CD4-positive, alpha-beta memory T cell (primary cell): ENCODE data around the gene EFNB3. TPM values are rescaled to one million over a fixed set of nuclear protein-coding genes. Genes with fewer than 3 reads are reported as not detected.
A peak's percentile ranks its signal among the peaks of the same experiment; 100 is the strongest.

Source experiments
- CTCF ChIA-PET: fragments of 350-600 bp; sonication (Branson Sonifier 250); formaldehyde crosslinking; loops from one replicate; lab custom pipeline; 2021; ENCODE audit warnings: inconsistent platforms; ENCODE audit not compliant: partially characterized antibody; lab: Charles Lee
- POLR2A ChIA-PET: fragments of 350-600 bp; sonication (Branson Sonifier 250); formaldehyde crosslinking; loops from one replicate; lab custom pipeline; 2021; ENCODE audit not compliant: partially characterized antibody; lab: Charles Lee
- DNase-seq, 5 donors: peaks; one replicate each; pipeline versions ENCODE4 v3.0.0 to v3.0.0-alpha.2; 2020 to 2022; ENCODE audit warnings: mixed read lengths in 1 of 5
- H3K27ac ChIP-seq: one replicate; pipeline ENCODE4 v1.7.0; 2013; ENCODE audit warnings: low read depth, low read length
- H3K27me3 ChIP-seq: 2 replicates; pipeline ENCODE4 v1.7.0; 2013; ENCODE audit warnings: mild to moderate bottlenecking, low read length, moderate library complexity; ENCODE audit not compliant: insufficient read depth
- H3K36me3 ChIP-seq: 2 replicates; pipeline ENCODE4 v1.7.0; 2013; ENCODE audit warnings: mild to moderate bottlenecking, low read length, moderate library complexity; ENCODE audit not compliant: insufficient read depth
- H3K4me1 ChIP-seq: 2 replicates; pipeline ENCODE4 v1.7.0; 2013; ENCODE audit warnings: mild to moderate bottlenecking, low read length, moderate library complexity; ENCODE audit not compliant: insufficient read depth
- H3K4me3 ChIP-seq, 2 donors: one replicate each; pipeline ENCODE4 v1.7.0; 2013; ENCODE audit warnings: low read length in 2 of 2, mild to moderate bottlenecking in 1 of 2
- H3K9me3 ChIP-seq, 2 donors: one replicate each; pipeline ENCODE4 v1.7.0; 2013; ENCODE audit warnings: low read length in 2 of 2, control low read depth in 1 of 2; ENCODE audit not compliant: control insufficient read depth in 1 of 2
- H3K27ac Mint-ChIP-seq, 7 donors: one replicate each; pipeline ENCODE4 v1.8.0; 2020 to 2021; ENCODE audit warnings: mixed read lengths in 7 of 7, mild to moderate bottlenecking in 6 of 7, inconsistent platforms in 3 of 7, moderate library complexity in 3 of 7
- H3K27me3 Mint-ChIP-seq, 2 donors: one replicate each; pipeline ENCODE4 v1.8.0; 2020 to 2021; ENCODE audit warnings: mixed read lengths in 2 of 2
- H3K36me3 Mint-ChIP-seq, 2 donors: one replicate each; pipeline ENCODE4 v1.8.0; 2020 to 2021; ENCODE audit warnings: mixed read lengths in 2 of 2, inconsistent platforms in 1 of 2, mild to moderate bottlenecking in 1 of 2
- H3K4me1 Mint-ChIP-seq, 4 donors: one replicate each; pipeline ENCODE4 v1.8.0; 2020 to 2021; ENCODE audit warnings: mixed read lengths in 4 of 4, mild to moderate bottlenecking in 1 of 4
- H3K4me3 Mint-ChIP-seq, 8 donors: one replicate each; pipeline ENCODE4 v1.8.0; 2020 to 2021; ENCODE audit warnings: mixed read lengths in 8 of 8, mild to moderate bottlenecking in 7 of 8, moderate library complexity in 6 of 8, inconsistent platforms in 3 of 8
- H3K9me3 Mint-ChIP-seq, 8 donors: one replicate each; pipeline ENCODE4 v1.8.0; 2020 to 2021; ENCODE audit warnings: mixed read lengths in 8 of 8, mild to moderate bottlenecking in 5 of 8, inconsistent platforms in 3 of 8, moderate library complexity in 1 of 8
- intact Hi-C: fragments of 100-400 bp; cut with micrococcal nuclease; formaldehyde crosslinking; loops from one replicate; pipeline ENCODE4 v1.15.1; 2023
- polyA plus RNA-seq, 2 donors: library from polyadenylated mRNA; unstranded; fragments of 300-500 nt; fragmentation: Illumina TruSeq; gene quantifications; one replicate each; pipeline ENCODE4 v1.2.3, GENCODE V29; 2021
- total RNA-seq, 2 experiments: library from RNA; stranded (reverse); gene quantifications; one replicate each; pipeline ENCODE4 v1.2.3, GENCODE V29; 2021

Gene EFNB3
- total and polyA plus RNA-seq, 4 experiments from 2014 or later = 0.09 to 0.11 TPM; not detected in 2

DNA sequence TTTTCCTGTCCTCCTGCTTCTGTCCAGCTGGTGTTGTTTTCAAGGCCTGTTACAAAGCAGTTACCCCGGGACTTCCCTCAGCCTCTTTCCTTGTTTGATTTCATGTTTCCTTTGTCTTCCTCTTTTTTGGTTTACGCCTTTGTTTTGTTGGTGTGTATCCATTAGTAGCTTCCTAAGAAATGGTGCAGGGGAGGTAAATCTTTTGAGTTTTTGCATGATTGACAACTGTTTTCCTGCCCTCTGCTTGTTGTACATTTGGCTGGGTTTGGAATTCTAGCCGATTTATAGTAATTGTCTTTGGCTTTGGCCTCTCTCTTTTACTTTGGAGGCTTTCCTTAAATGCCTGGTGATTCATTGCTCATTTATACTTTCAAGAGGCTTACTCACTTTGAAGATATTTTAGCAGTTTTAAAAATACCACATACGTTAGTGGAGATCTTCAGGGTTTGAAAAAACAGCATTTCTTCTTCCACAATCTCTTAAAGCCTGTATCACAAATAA lies 45.4 kb downstream of the EFNB3 start:
- Mint-ChIP-seq H3K4me3 (no peak overlapping the region), H3K27me3 (peaks cover 6 to 9% of the 10 kb centered on the region in 2 donors), H3K4me1 (no peaks in the 10 kb centered on the region), H3K36me3 (no peaks in the 10 kb centered on the region), H3K27ac (peak overlapping the region in 1 of 7 donors; percentile 78), H3K9me3 (peaks cover 0 to 2% (median 0%) of the 10 kb centered on the region in 8 donors)
- ChIA-PET CTCF (no interaction called here), POLR2A (no interaction called here)
- no peak overlapping the region for H3K4me3 ChIP-seq
- no peak overlapping the region for H3K27ac ChIP-seq
- intact Hi-C loops = no loop called here
- no peaks in the 10 kb centered on the region for H3K27me3 ChIP-seq
- H3K9me3 ChIP-seq = no peaks in the 10 kb centered on the region
- no peaks in the 10 kb centered on the region for H3K4me1 ChIP-seq
- no peak for DNase-seq
- H3K36me3 ChIP-seq = no peaks in the 10 kb centered on the region

DNA sequence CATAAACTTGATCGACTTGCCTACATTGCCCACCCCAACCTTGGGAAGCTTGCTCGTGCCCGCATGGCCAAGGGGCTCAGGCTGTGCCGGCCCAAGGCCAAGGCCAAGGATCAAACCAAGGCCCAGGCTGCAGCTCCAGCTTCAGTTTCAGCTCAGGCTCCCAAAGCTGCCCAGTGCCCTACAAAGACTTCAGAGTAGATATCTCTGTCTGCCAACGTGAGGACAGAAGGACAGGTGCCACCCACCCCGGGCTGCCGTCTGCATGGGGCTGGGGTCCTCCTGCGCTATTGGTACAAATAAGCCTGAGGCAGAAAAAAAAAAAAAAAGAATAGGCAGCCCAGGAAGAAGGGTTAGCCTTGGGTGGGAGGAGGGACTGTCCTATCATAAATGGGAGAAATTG lies 49.7 kb downstream of the EFNB3 start:
- CTCF ChIA-PET = no interaction called here

DNA sequence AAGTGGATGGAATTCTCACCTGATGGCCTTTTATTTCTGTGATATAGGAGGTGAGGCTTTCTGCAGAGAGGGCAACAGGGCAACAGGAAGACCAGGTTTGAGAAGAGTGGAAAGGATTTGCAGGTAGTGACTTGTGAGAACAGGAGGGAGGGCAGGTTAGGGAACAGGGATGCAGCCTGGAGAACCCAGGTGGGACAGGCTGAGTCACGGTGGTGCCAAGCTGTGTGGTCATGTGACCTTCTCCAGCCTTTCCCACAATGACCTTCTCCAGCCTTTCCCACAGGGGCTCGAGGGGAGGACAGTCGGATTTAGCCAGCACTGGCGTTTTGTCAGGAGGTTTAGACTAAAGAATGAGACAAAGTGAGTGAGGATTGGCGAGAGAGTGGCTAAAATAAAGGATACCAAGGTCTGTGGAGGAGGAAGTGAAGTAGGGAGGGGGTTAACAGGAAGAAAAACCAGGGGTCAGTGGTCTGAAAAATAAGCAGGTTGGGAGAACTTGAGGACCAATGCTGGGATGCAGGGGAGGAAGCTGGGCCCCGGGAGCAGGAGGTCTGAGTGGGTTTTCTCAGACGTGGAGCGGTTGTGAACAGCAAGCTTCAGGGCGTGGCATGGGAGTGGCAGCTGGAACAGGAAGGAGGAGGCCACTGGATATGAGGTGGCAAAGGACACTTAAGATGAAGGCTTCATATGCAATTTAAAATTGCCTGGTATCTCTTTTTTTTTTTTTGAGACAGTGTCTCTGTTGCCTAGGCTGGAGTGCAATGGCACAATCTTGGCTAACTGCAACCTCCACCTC lies 50.3 kb downstream of the EFNB3 start:
- no peak overlapping the region for H3K4me3 Mint-ChIP-seq
- no peaks in the 10 kb centered on the region for H3K4me1 Mint-ChIP-seq
- H3K36me3 Mint-ChIP-seq = no peaks in the 10 kb centered on the region
- intact Hi-C loops = no loop called here
- CTCF ChIA-PET = no interaction called here
- DNase-seq = no peak
- peaks cover 4 to 11% of the 10 kb centered on the region in 2 donors for H3K27me3 Mint-ChIP-seq
- Histone ChIP-seq H3K4me1 (no peaks in the 10 kb centered on the region), H3K4me3 (no peak overlapping the region), H3K27me3 (no peaks in the 10 kb centered on the region), H3K36me3 (no peaks in the 10 kb centered on the region), H3K27ac (no peak overlapping the region), H3K9me3 (no peaks in the 10 kb centered on the region)
- H3K9me3 Mint-ChIP-seq = peaks cover 0 to 2% (median 0%) of the 10 kb centered on the region in 8 donors
- peak overlapping the region in 1 of 7 donors; percentile 8 for H3K27ac Mint-ChIP-seq
- POLR2A ChIA-PET = no interaction called here

More for the DNA sequence above, 49.7 kb downstream of the EFNB3 start:
- Mint-ChIP-seq H3K27ac (no peak overlapping the region), H3K27me3 (peaks cover 4 to 11% of the 10 kb centered on the region in 2 donors), H3K4me1 (no peaks in the 10 kb centered on the region), H3K4me3 (no peak overlapping the region), H3K9me3 (peaks cover 0 to 2% (median 0%) of the 10 kb centered on the region in 8 donors), H3K36me3 (no peaks in the 10 kb centered on the region)
- no peak overlapping the region for H3K27ac ChIP-seq
- H3K4me1 ChIP-seq = no peaks in the 10 kb centered on the region
- intact Hi-C loops = no loop called here
- H3K9me3 ChIP-seq = no peaks in the 10 kb centered on the region
- no peaks in the 10 kb centered on the region for H3K27me3 ChIP-seq
- no peak overlapping the region for H3K4me3 ChIP-seq
- POLR2A ChIA-PET = no interaction called here
- H3K36me3 ChIP-seq = no peaks in the 10 kb centered on the region
- DNase-seq = no peak

DNA sequence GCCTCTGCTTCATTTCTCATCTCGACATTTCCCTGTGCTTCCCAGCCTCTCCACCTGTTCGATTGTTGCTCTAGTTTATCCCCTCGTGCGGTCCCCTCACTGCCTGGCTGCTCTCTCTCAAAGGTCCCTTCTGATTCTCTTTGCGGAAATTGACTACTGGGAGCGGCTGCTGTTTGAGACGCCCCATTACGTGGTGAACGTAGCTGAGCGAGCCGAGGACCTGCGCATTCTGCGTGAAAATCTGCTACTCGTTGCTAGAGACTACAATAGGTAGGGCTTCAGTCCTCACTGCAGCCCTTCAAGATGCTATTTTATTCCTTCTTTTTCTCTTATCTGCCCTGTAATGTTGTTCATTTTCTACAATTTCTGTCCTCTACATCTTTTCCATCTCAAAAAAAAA lies 52.0 kb downstream of the EFNB3 start:
- no peak overlapping the region for H3K27ac ChIP-seq
- no peaks in the 10 kb centered on the region for H3K9me3 ChIP-seq
- no peaks in the 10 kb centered on the region for H3K36me3 ChIP-seq
- no peak for DNase-seq
- H3K27me3 Mint-ChIP-seq = peaks cover 4 to 11% of the 10 kb centered on the region in 2 donors
- ChIA-PET CTCF (no interaction called here), POLR2A (no interaction called here)
- no peaks in the 10 kb centered on the region for H3K4me1 Mint-ChIP-seq
- H3K27me3 ChIP-seq = no peaks in the 10 kb centered on the region
- no peak overlapping the region for H3K4me3 Mint-ChIP-seq
- no peak overlapping the region for H3K27ac Mint-ChIP-seq
- H3K4me1 ChIP-seq = no peaks in the 10 kb centered on the region
- no peaks in the 10 kb centered on the region for H3K9me3 Mint-ChIP-seq
- intact Hi-C loops = no loop called here
- no peaks in the 10 kb centered on the region for H3K36me3 Mint-ChIP-seq
- H3K4me3 ChIP-seq = no peak overlapping the region

Other genes with a start within 250 kb of the EFNB3 start
- 10 to 100 TPM; 75.2 to 75.7 TPM for gene ZBTB4, start 225.6 kb upstream of the EFNB3 start, total RNA-seq
- 10 to 100 TPM in 1 of 2 donors, 1 to 10 TPM in 1; 4.6 to 21.2 TPM for gene ZBTB4, start 225.6 kb upstream of the EFNB3 start, polyA plus RNA-seq
- not detected for gene SLC35G6, start 223.8 kb upstream of the EFNB3 start, total RNA-seq
- not detected for gene SLC35G6, start 223.8 kb upstream of the EFNB3 start, polyA plus RNA-seq
- 100 to 1,000 TPM; 178 to 191 TPM for gene POLR2A, start 220.8 kb upstream of the EFNB3 start, total RNA-seq
- 10 to 100 TPM in 1 of 2 donors, 1 to 10 TPM in 1; 8.6 to 76.2 TPM for gene POLR2A, start 220.8 kb upstream of the EFNB3 start, polyA plus RNA-seq
- 10 to 100 TPM; 45.1 to 52.2 TPM for gene TNFSF12, start 156.1 kb upstream of the EFNB3 start, total RNA-seq
- gene TNFSF12, start 156.1 kb upstream of the EFNB3 start, polyA plus RNA-seq = 10 to 100 TPM; 45.8 to 72.8 TPM
- 1 to 10 TPM; 2.9 to 3.8 TPM for gene TNFSF13, start 146.5 kb upstream of the EFNB3 start, total RNA-seq
- under 1 TPM in 1 of 2 donors, not detected in 1; 0.68 TPM for gene TNFSF13, start 146.5 kb upstream of the EFNB3 start, polyA plus RNA-seq
- gene SENP3, start 143.3 kb upstream of the EFNB3 start, total RNA-seq = 10 to 100 TPM; 37.7 to 40.1 TPM
- gene SENP3, start 143.3 kb upstream of the EFNB3 start, polyA plus RNA-seq = 10 to 100 TPM; 13.1 to 15.5 TPM
- gene CD68, start 125.6 kb upstream of the EFNB3 start, total RNA-seq = 10 to 100 TPM; 19.8 to 20.9 TPM
- gene CD68, start 125.6 kb upstream of the EFNB3 start, polyA plus RNA-seq = under 1 TPM in 1 of 2 donors, not detected in 1; 0.59 TPM
- gene MPDU1, start 121.3 kb upstream of the EFNB3 start, total RNA-seq = 10 to 100 TPM; 23.8 to 25.0 TPM
- gene MPDU1, start 121.3 kb upstream of the EFNB3 start, polyA plus RNA-seq = 10 to 100 TPM; 41.7 to 50.1 TPM
- 1 to 10 TPM; 1.0 to 1.1 TPM for gene SOX15, start 115.1 kb upstream of the EFNB3 start, total RNA-seq
- gene SOX15, start 115.1 kb upstream of the EFNB3 start, polyA plus RNA-seq = not detected
- gene FXR2, start 90.3 kb upstream of the EFNB3 start, total RNA-seq = 10 to 100 TPM; 44.1 to 46.6 TPM
- gene FXR2, start 90.3 kb upstream of the EFNB3 start, polyA plus RNA-seq = 10 to 100 TPM in 1 of 2 donors, 1 to 10 TPM in 1; 9.2 to 18.6 TPM
- 10 to 100 TPM; 65.8 to 76.9 TPM for gene SAT2, start 77.4 kb upstream of the EFNB3 start, total RNA-seq
- gene SAT2, start 77.4 kb upstream of the EFNB3 start, polyA plus RNA-seq = 10 to 100 TPM; 27.0 to 50.8 TPM
- not detected for gene SHBG, start 75.1 kb upstream of the EFNB3 start, total RNA-seq
- not detected for gene SHBG, start 75.1 kb upstream of the EFNB3 start, polyA plus RNA-seq
- under 1 TPM; 0.22 to 0.52 TPM for gene ATP1B2, start 54.3 kb upstream of the EFNB3 start, total RNA-seq
- not detected for gene ATP1B2, start 54.3 kb upstream of the EFNB3 start, polyA plus RNA-seq
- 10 to 100 TPM; 89.1 to 97.4 TPM for gene TP53, start 17.7 kb upstream of the EFNB3 start, total RNA-seq
- 10 to 100 TPM; 15.9 to 35.3 TPM for gene TP53, start 17.7 kb upstream of the EFNB3 start, polyA plus RNA-seq
- 10 to 100 TPM; 11.9 to 12.5 TPM for gene WRAP53, start 16.7 kb upstream of the EFNB3 start, total RNA-seq
- 10 to 100 TPM in 1 of 2 donors, 1 to 10 TPM in 1; 9.8 to 13.1 TPM for gene WRAP53, start 16.7 kb upstream of the EFNB3 start, polyA plus RNA-seq
- gene DNAH2, start 12.5 kb downstream of the EFNB3 start, total RNA-seq = not detected
- gene DNAH2, start 12.5 kb downstream of the EFNB3 start, polyA plus RNA-seq = not detected
- gene KDM6B, start 129.0 kb downstream of the EFNB3 start, total RNA-seq = 100 to 1,000 TPM; 119 to 129 TPM
- gene KDM6B, start 129.0 kb downstream of the EFNB3 start, polyA plus RNA-seq = 1 to 10 TPM in 1 of 2 donors, not detected in 1; 1.7 TPM
- 1 to 10 TPM; 6.2 to 7.9 TPM for gene TMEM88, start 149.9 kb downstream of the EFNB3 start, total RNA-seq
- not detected for gene TMEM88, start 149.9 kb downstream of the EFNB3 start, polyA plus RNA-seq
- 10 to 100 TPM; 23.1 to 25.8 TPM for gene NAA38, start 152.4 kb downstream of the EFNB3 start, total RNA-seq
- 100 to 1,000 TPM; 139 to 149 TPM for gene NAA38, start 152.4 kb downstream of the EFNB3 start, polyA plus RNA-seq
- gene CYB5D1, start 152.8 kb downstream of the EFNB3 start, total RNA-seq = 10 to 100 TPM in 1 of 2 experiments, 1 to 10 TPM in 1; 8.7 to 11.4 TPM
- 1 to 10 TPM; 5.1 to 5.2 TPM for gene CYB5D1, start 152.8 kb downstream of the EFNB3 start, polyA plus RNA-seq
- 100 to 1,000 TPM; 274 to 287 TPM for gene CHD3, start 183.6 kb downstream of the EFNB3 start, total RNA-seq
- 10 to 100 TPM in 1 of 2 donors, under 1 TPM in 1; 0.84 to 24.4 TPM for gene CHD3, start 183.6 kb downstream of the EFNB3 start, polyA plus RNA-seq
- 1 to 10 TPM; 6.7 to 7.4 TPM for gene RNF227, start 211.1 kb downstream of the EFNB3 start, total RNA-seq
- gene RNF227, start 211.1 kb downstream of the EFNB3 start, polyA plus RNA-seq = 1 to 10 TPM; 2.3 to 3.6 TPM
- gene KCNAB3, start 224.7 kb downstream of the EFNB3 start, total RNA-seq = 10 to 100 TPM; 13.4 to 14.4 TPM
- under 1 TPM in 1 of 2 donors, not detected in 1; 0.53 TPM for gene KCNAB3, start 224.7 kb downstream of the EFNB3 start, polyA plus RNA-seq
- 100 to 1,000 TPM; 116 TPM for gene TRAPPC1, start 226.7 kb downstream of the EFNB3 start, total RNA-seq
- gene TRAPPC1, start 226.7 kb downstream of the EFNB3 start, polyA plus RNA-seq = 100 to 1,000 TPM; 239 to 240 TPM
- 10 to 100 TPM; 29.7 to 30.1 TPM for gene CNTROB, start 227.0 kb downstream of the EFNB3 start, total RNA-seq
- gene CNTROB, start 227.0 kb downstream of the EFNB3 start, polyA plus RNA-seq = 10 to 100 TPM in 1 of 2 donors, 1 to 10 TPM in 1; 3.9 to 12.6 TPM